IMR-90 (cell line): ENCODE results near the gene ZNF532. TPM values are rescaled to one million over a fixed set of nuclear protein-coding genes. Genes with fewer than 3 reads are reported as not detected.

Source experiments
- ATAC-seq: fragments of 200-7000 bp; cut with Tn5 transposase; 2 replicates; pipeline ENCODE4 v1.9.1; 2020; ENCODE audit warnings: low read depth, mild to moderate bottlenecking, moderate library complexity
- BruUV-seq: library from RNA; stranded (reverse); fragments of 400-500 nt; replicated peaks from 2 replicates; lab custom pipeline; 2021; lab: Mats Ljungman, UMichigan
- CTCF ChIA-PET: fragments of 300-600 bp; formaldehyde crosslinking; extraction: SDS; loops from one replicate; lab custom pipeline; 2021; ENCODE audit warnings: antibody characterized with exemption; lab: Yijun Ruan, JAX
- POLR2A ChIA-PET: fragments of 300-600 bp; sonication (Branson Sonifier 250); formaldehyde crosslinking; loops from one replicate; lab custom pipeline; 2022; ENCODE audit warnings: antibody characterized with exemption; ENCODE audit not compliant: unreplicated experiment; lab: Charles Lee
- DNase-seq: peaks from one replicate; pipeline ENCODE4 v3.0.0; 2013
- H2AFZ ChIP-seq: replicated peaks from 2 replicates; pipeline ENCODE3; 2013; ENCODE audit warnings: low read length, mild to moderate bottlenecking; ENCODE audit not compliant: poor library complexity
- H2AK5ac ChIP-seq: 2 replicates; pipeline ENCODE4 v1.6.1; 2013; ENCODE audit warnings: low read depth, low read length, inconsistent platforms
- H2AK9ac ChIP-seq: replicated peaks from 2 replicates; pipeline ENCODE3; 2013; ENCODE audit warnings: mild to moderate bottlenecking, low read depth, low read length, moderate library complexity; ENCODE audit not compliant: poor library complexity
- H2BK120ac ChIP-seq: 2 replicates; pipeline ENCODE4 v1.6.1; 2013; ENCODE audit warnings: low read depth, low read length, inconsistent platforms
- H2BK15ac ChIP-seq: 3 replicates; pipeline ENCODE4 v1.6.1; 2013; ENCODE audit warnings: low read depth, low read length, inconsistent platforms
- H2BK20ac ChIP-seq: 2 replicates; pipeline ENCODE4 v1.6.1; 2013; ENCODE audit warnings: low read depth, mild to moderate bottlenecking, inconsistent platforms, low read length, moderate library complexity
- H2BK5ac ChIP-seq: 2 replicates; pipeline ENCODE4 v1.6.1; 2013; ENCODE audit warnings: mild to moderate bottlenecking, low read depth, low read length, inconsistent platforms; ENCODE audit not compliant: poor library complexity, severe bottlenecking
- H3K14ac ChIP-seq: replicated peaks from 2 replicates; pipeline ENCODE4 v1.6.1; 2013; ENCODE audit warnings: low read depth, low read length, inconsistent platforms
- H3K18ac ChIP-seq: 2 replicates; pipeline ENCODE4 v1.6.1; 2013; ENCODE audit warnings: low read depth, low read length, control low read depth
- H3K23ac ChIP-seq: 2 replicates; pipeline ENCODE4 v1.6.1; 2013; ENCODE audit warnings: low read depth, low read length, inconsistent platforms
- H3K27ac ChIP-seq: 2 replicates; pipeline ENCODE4 v1.5.1; 2013; ENCODE audit warnings: mild to moderate bottlenecking, control low read depth, low read length; ENCODE audit not compliant: insufficient read depth
- H3K27me3 ChIP-seq: 2 replicates; pipeline ENCODE4 v1.6.1; 2013; ENCODE audit warnings: low read length; ENCODE audit not compliant: control insufficient read depth, insufficient read depth
- H3K36me3 ChIP-seq: 2 replicates; pipeline ENCODE4 v1.6.1; 2013; ENCODE audit warnings: low read length, mixed read lengths; ENCODE audit not compliant: control insufficient read depth, insufficient read depth
- H3K4ac ChIP-seq: 2 replicates; pipeline ENCODE4 v1.6.1; 2013; ENCODE audit warnings: low read depth, low read length, inconsistent platforms
- H3K4me1 ChIP-seq: 2 replicates; pipeline ENCODE4 v1.6.1; 2013; ENCODE audit warnings: low read length, mixed read lengths; ENCODE audit not compliant: control insufficient read depth, insufficient read depth
- H3K4me2 ChIP-seq: 2 replicates; pipeline ENCODE4 v1.6.1; 2013; ENCODE audit warnings: low read depth, mild to moderate bottlenecking, control low read depth, low read length, moderate library complexity
- H3K4me3 ChIP-seq: 2 replicates; pipeline ENCODE4 v1.5.1; 2013; ENCODE audit warnings: low read depth, mild to moderate bottlenecking, control low read depth, low read length, moderate library complexity; ENCODE audit not compliant: insufficient read depth
- H3K56ac ChIP-seq: 2 replicates; pipeline ENCODE4 v1.6.1; 2013; ENCODE audit warnings: low read length, inconsistent platforms; ENCODE audit not compliant: insufficient read depth; ENCODE audit errors: extremely low read depth
- H3K79me1 ChIP-seq, 2 experiments: 2 replicates each; pipeline ENCODE4 v1.6.1; 2013; ENCODE audit warnings: low read length in 2 of 2, inconsistent platforms in 1 of 2, low read depth in 1 of 2
- H3K9ac ChIP-seq: 2 replicates; pipeline ENCODE4 v1.6.1; 2013; ENCODE audit warnings: low read depth, low read length, control low read depth
- H3K9me1 ChIP-seq: 2 replicates; pipeline ENCODE4 v1.6.1; 2013; ENCODE audit warnings: low read length, inconsistent platforms; ENCODE audit not compliant: insufficient read depth
- H3K9me3 ChIP-seq: 2 replicates; pipeline ENCODE4 v1.6.1; 2013; ENCODE audit warnings: low read length; ENCODE audit not compliant: control insufficient read depth, insufficient read depth
- H4K20me1 ChIP-seq: 2 replicates; pipeline ENCODE4 v1.6.1; 2013; ENCODE audit warnings: low read length, inconsistent platforms; ENCODE audit not compliant: insufficient read depth
- H4K5ac ChIP-seq: 2 replicates; pipeline ENCODE4 v1.6.1; 2013; ENCODE audit warnings: mild to moderate bottlenecking, low read depth, low read length, control low read depth
- H4K8ac ChIP-seq, 2 experiments: 2 replicates each; pipeline ENCODE4 v1.6.1; 2013; ENCODE audit warnings: low read depth in 2 of 2, low read length in 2 of 2, control low read depth in 1 of 2, inconsistent platforms in 1 of 2
- H4K91ac ChIP-seq: 2 replicates; pipeline ENCODE4 v1.6.1; 2013; ENCODE audit warnings: low read depth, low read length, inconsistent platforms; ENCODE audit not compliant: insufficient read depth
- CEBPB ChIP-seq: IDR thresholded peaks from 2 replicates; pipeline ENCODE4 v1.6.1; 2012; ENCODE audit warnings: low read depth, low read length, improper control_type of control experiment
- MAZ ChIP-seq: IDR thresholded peaks from 2 replicates; pipeline ENCODE4 v1.6.1; 2012; ENCODE audit warnings: low read depth, mild to moderate bottlenecking, low read length, improper control_type of control experiment, moderate library complexity, borderline replicate concordance
- WGBS, 2 experiments: methylation state at CpG; one replicate each; pipeline versions ENCODE4 v1.1.5 to v1.1.7; 2013; ENCODE audit warnings: missing lambda C conversion rate in 2 of 2; ENCODE audit not compliant: insufficient read length in 1 of 2; ENCODE audit errors: extremely low coverage in 2 of 2; 5-methylcytosine and 5-hydroxymethylcytosine counted together
- dilution Hi-C: fragments of 300-500 bp; cut with HindIII; formaldehyde crosslinking; loops from one replicate; pipeline ENCODE4 v1.14.3; 2018; ENCODE audit warnings: low sequenced_read_pairs; ENCODE audit not compliant: unreplicated experiment
- in situ Hi-C: fragments of 300-500 bp; cut with MboI; formaldehyde crosslinking; loops from 3 replicates; pipeline ENCODE4 v1.14.3; 2019; ENCODE audit warnings: low sequenced_read_pairs, inconsistent platforms, mixed read lengths
- intact Hi-C: fragments of 100-400 bp; cut with micrococcal nuclease; formaldehyde crosslinking; loops from 2 replicates; pipeline ENCODE4 v1.10.0; 2022
- polyA plus RNA-seq, 3 experiments: library from polyadenylated mRNA; depleted of rRNA; stranded (reverse); fragments of >200 nt; gene quantifications; 2 replicates each; pipeline ENCODE4 v1.2.3, GENCODE V29; 2012; ENCODE audit warnings: low replicate concordance in 1 of 3
- total RNA-seq: library from RNA; depleted of rRNA; stranded (reverse); fragments of >200 nt; gene quantifications from 2 replicates; pipeline ENCODE4 v1.2.3, GENCODE V29; 2012
- TF ChIP-seq, protein P1 (sequence below): conservative IDR thresholded peaks from 2 replicates; pipeline ENCODE4 v1.5.1; 2012; ENCODE audit warnings: mild to moderate bottlenecking, low read depth, low read length, improper control_type of control experiment

ZNF532 gene
- total and polyA plus RNA-seq, 2 of the 4 experiments (the other 2 are of a cell fraction), result 29.9 to 45.8 TPM

DNA sequence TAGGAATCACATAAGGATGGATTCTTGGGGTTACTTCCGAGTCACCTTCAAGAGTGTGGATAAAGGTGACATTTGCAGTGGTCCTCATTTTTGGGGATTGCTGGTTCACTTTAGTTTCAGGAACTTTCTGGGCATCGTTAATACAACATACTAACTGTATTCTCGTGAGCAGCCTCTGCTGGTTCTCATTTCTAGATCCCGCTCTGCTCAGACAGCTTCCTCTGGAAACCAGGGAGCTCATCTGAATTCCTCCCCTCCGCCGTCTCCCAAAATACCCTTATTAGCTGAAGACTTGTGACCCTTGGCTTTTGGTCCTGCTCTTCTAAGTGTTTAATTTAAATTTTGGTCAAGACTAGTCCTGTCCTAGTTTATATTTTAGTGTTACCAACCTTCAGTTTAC, 64.5 kb downstream of the ZNF532 start:
- H2BK15ac ChIP-seq, result no peak overlapping the region
- no peak overlapping the region for H2BK5ac ChIP-seq
- 0 out of 2 replicates have a peak, but pooled peaks cover 2% of the 10 kb centered on the region for H3K9me3 ChIP-seq
- H3K18ac ChIP-seq, result no peak overlapping the region
- H4K91ac ChIP-seq, result no peak overlapping the region
- BruUV-seq, result no TSS peak
- peaks cover 39 to 69% of the 10 kb centered on the region in 2 experiments for H3K79me1 ChIP-seq
- H3K23ac ChIP-seq, result no peak overlapping the region; the same call in 1 of the 2 replicates
- H3K36me3 ChIP-seq, result peaks cover 5% of the 10 kb centered on the region
- no peak overlapping the region for H2AK5ac ChIP-seq
- intact Hi-C loops (no loop called here), dilution Hi-C loops (no loop called here), in situ Hi-C loops (no loop called here)
- no peak overlapping the region for H2AK9ac ChIP-seq
- no peak overlapping the region for H4K5ac ChIP-seq
- TF ChIP-seq, protein P1, sequence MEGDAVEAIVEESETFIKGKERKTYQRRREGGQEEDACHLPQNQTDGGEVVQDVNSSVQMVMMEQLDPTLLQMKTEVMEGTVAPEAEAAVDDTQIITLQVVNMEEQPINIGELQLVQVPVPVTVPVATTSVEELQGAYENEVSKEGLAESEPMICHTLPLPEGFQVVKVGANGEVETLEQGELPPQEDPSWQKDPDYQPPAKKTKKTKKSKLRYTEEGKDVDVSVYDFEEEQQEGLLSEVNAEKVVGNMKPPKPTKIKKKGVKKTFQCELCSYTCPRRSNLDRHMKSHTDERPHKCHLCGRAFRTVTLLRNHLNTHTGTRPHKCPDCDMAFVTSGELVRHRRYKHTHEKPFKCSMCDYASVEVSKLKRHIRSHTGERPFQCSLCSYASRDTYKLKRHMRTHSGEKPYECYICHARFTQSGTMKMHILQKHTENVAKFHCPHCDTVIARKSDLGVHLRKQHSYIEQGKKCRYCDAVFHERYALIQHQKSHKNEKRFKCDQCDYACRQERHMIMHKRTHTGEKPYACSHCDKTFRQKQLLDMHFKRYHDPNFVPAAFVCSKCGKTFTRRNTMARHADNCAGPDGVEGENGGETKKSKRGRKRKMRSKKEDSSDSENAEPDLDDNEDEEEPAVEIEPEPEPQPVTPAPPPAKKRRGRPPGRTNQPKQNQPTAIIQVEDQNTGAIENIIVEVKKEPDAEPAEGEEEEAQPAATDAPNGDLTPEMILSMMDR, result no peak
- TF ChIP-seq MAZ, result no peak
- no peak for TF ChIP-seq CEBPB
- ATAC-seq (no peak), DNase-seq (no peak)
- H3K9ac ChIP-seq, result no peak overlapping the region
- peak overlapping the region; percentile 31; the same call in 1 of the 2 replicates for H3K14ac ChIP-seq
- ChIA-PET CTCF (no interaction called here), POLR2A (no interaction called here)
- H2BK20ac ChIP-seq, result no peak overlapping the region
- WGBS, 2 experiments, result 100% methylated on average over 1 of the region's 6 CpGs; no CpG with 5 or more reads in 1 of the 2 experiments
- H3K56ac ChIP-seq, result no peak overlapping the region
- H2BK120ac ChIP-seq, result no peak overlapping the region
- no peak overlapping the region for H3K4me3 ChIP-seq
- H3K9me1 ChIP-seq, result peaks cover 9% of the 10 kb centered on the region; the same call in 1 of the 2 replicates
- no peak overlapping the region for H3K4ac ChIP-seq
- H4K8ac ChIP-seq, result no peak overlapping the region; a peak in 1 of 4 replicates
- no peak overlapping the region for H3K27ac ChIP-seq
- peaks cover 5% of the 10 kb centered on the region; the same call in 1 of the 2 replicates for H4K20me1 ChIP-seq
- no peaks in the 10 kb centered on the region for H3K27me3 ChIP-seq
- peaks cover 5% of the 10 kb centered on the region for H3K4me1 ChIP-seq
- no peak overlapping the region for H3K4me2 ChIP-seq
- H2AFZ ChIP-seq, result no peak overlapping the region
